Dermis microvascular lymphatic vessel endothelial cell (primary cell): Measurements from ENCODE around the gene SIAH1. TPM values are rescaled to one million over a fixed set of nuclear protein-coding genes. Genes with fewer than 3 reads are reported as not detected.
"Not testable (repeated sequence)": the region's sequence is repeated elsewhere in the genome, so short reads cannot be mapped to it uniquely, and the experiment has no call there.

Experiments used
- DNase-seq, 2 donors: peaks; one replicate each; pipeline versions ENCODE4 v3.0.0 to v3.0.0-alpha.2; 2010; ENCODE audit warnings: low read depth in 2 of 2
- total RNA-seq: library from RNA; depleted of rRNA; stranded (reverse); fragments of >200 nt; gene quantifications from 2 replicates; pipeline ENCODE4 v1.2.1, GENCODE V29; 2014

The SIAH1 gene
- total RNA-seq, 1 donor from 2014 or later, result 28.4 TPM

GRCh38 chr16:48393485-48394354, 8.5 kb upstream of the SIAH1 start:
- DNase-seq, result no peak

GRCh38 chr16:48392407-48392806, 7.2 kb upstream of the SIAH1 start:
- no peak for DNase-seq

- DNase-seq, result no peak
Measured at GRCh38 chr16:48386559-48387312, 1.5 kb upstream of the SIAH1 start.

GRCh38 chr16:48384520-48385252, 527 bp downstream of the SIAH1 start:
- peak; percentile 16 to 63 for DNase-seq

GRCh38 chr16:48383877-48384519, 1.2 kb downstream of the SIAH1 start:
- DNase-seq, result peak; percentile 16 to 51

GRCh38 chr16:48383009-48383876, 2.0 kb downstream of the SIAH1 start:
- no peak for DNase-seq

- DNase-seq, result no peak
Measured at GRCh38 chr16:48382131-48382530, 3.1 kb downstream of the SIAH1 start.

- DNase-seq, result peak in 1 of 2 donors; percentile 12
Measured at GRCh38 chr16:48381201-48381600, 4.0 kb downstream of the SIAH1 start.

- DNase-seq, result no peak
Measured at GRCh38 chr16:48378836-48379235, 6.4 kb downstream of the SIAH1 start.

GRCh38 chr16:48378276-48378675, 6.9 kb downstream of the SIAH1 start:
- DNase-seq, result no peak

GRCh38 chr16:48377301-48377700, 7.9 kb downstream of the SIAH1 start:
- DNase-seq, result not testable (repeated sequence)

GRCh38 chr16:48374255-48374654, 11.0 kb downstream of the SIAH1 start:
- DNase-seq, result no peak

GRCh38 chr16:48373258-48374029, 11.8 kb downstream of the SIAH1 start:
- DNase-seq, result no peak

- no peak for DNase-seq
Measured at GRCh38 chr16:48372744-48373143, 12.5 kb downstream of the SIAH1 start.

GRCh38 chr16:48371393-48371780, 13.8 kb downstream of the SIAH1 start:
- no peak for DNase-seq

- DNase-seq, result not testable (repeated sequence)
Measured at GRCh38 chr16:48370668-48371392, 14.4 kb downstream of the SIAH1 start.

- DNase-seq, result no peak
Measured at GRCh38 chr16:48370229-48370628, 15.0 kb downstream of the SIAH1 start.

- no peak for DNase-seq
Measured at GRCh38 chr16:48369765-48370164, 15.4 kb downstream of the SIAH1 start.

- no peak for DNase-seq
Measured at GRCh38 chr16:48367441-48368049, 17.7 kb downstream of the SIAH1 start.
